GM12891 (cell line): ENCODE data around the gene NOTCH1.

Experiments
- POLR2A ChIP-seq: IDR thresholded peaks from 2 replicates; pipeline ENCODE4 v1.6.1; 2011; ENCODE audit warnings: low read depth, low read length, control low read depth
- POLR2AphosphoS5 ChIP-seq: IDR thresholded peaks from 2 replicates; pipeline ENCODE4 v1.6.1; 2011; ENCODE audit warnings: low read depth, low read length, control low read depth
- TAF1 ChIP-seq: IDR thresholded peaks from 2 replicates; pipeline ENCODE4 v1.6.1; 2011; ENCODE audit warnings: low read depth, low read length, control low read depth

- no peak for TF ChIP-seq POLR2A
- no peak for TF ChIP-seq TAF1
- TF ChIP-seq POLR2AphosphoS5, result no peak
Measured at GRCh38 chr9:136543830-136544547, 1.9 kb downstream of the NOTCH1 start.
